Vagina (tissue), 2 donors: Measurements from ENCODE around the gene ADNP.

ENCODE experiments used
- CTCF ChIP-seq, 3 experiments: fragments of 450-650 bp in 2 of 3; fragments of 200-600 bp in 1 of 3; sonication (generic) in 1 of 3; IDR thresholded peaks; one replicate each; pipeline ENCODE4 v1.5.1; 2017 to 2019; ENCODE audit warnings: antibody characterized with exemption in 3 of 3, mild to moderate bottlenecking in 2 of 3, moderate library complexity in 2 of 3
- POLR2A ChIP-seq, 2 donors: fragments of 450-650 bp; IDR thresholded peaks; one replicate each; pipeline ENCODE4 v1.6.1; 2017; ENCODE audit warnings: antibody characterized with exemption in 2 of 2, mild to moderate bottlenecking in 2 of 2, moderate library complexity in 2 of 2

- no peak for TF ChIP-seq POLR2A (IDR thresholded peaks at IDR 0.05)
- TF ChIP-seq CTCF (IDR thresholded peaks at IDR 0.05): no peak
Observed at GRCh38 chr20:50874758-50875665, 56.2 kb downstream of the ADNP start.
